Bronchial epithelial cell (primary cell): ENCODE results near the gene CIROP. TPM values are rescaled to one million over a fixed set of nuclear protein-coding genes. Genes with fewer than 3 reads are reported as not detected.
A peak's percentile ranks its signal among the peaks of the same experiment; 100 is the strongest.

Experiments used
- DNase-seq: peaks from one replicate; pipeline ENCODE4 v3.0.0-alpha.2; 2010; ENCODE audit warnings: low read depth
- FAIRE-seq: peaks from 2 replicates; lab custom pipeline; 2011; peaks lifted over from hg19 to GRCh38; lab: Jason Lieb, UNC
- H3K27me3 ChIP-seq: 2 replicates; pipeline ENCODE4 v1.5.1; 2011; ENCODE audit warnings: low read length; ENCODE audit not compliant: control insufficient read depth, insufficient read depth
- H3K36me3 ChIP-seq: 2 replicates; pipeline ENCODE4 v1.5.1; 2011; ENCODE audit warnings: low read length; ENCODE audit not compliant: control insufficient read depth, insufficient read depth
- H3K4me3 ChIP-seq: 2 replicates; pipeline ENCODE4 v1.5.1; 2011; ENCODE audit warnings: mild to moderate bottlenecking, low read depth, low read length, control low read depth
- total RNA-seq: library from RNA; depleted of rRNA; stranded (reverse); fragments of >200 nt; gene quantifications from 2 replicates; pipeline ENCODE4 v1.2.1, GENCODE V29; 2014
- TF ChIP-seq, protein P1 (sequence below): IDR thresholded peaks from 2 replicates; pipeline ENCODE4 v1.5.1; 2011; ENCODE audit warnings: mild to moderate bottlenecking, moderate library complexity, low read length, control low read depth, inconsistent platforms; ENCODE audit not compliant: insufficient read depth, severe bottlenecking

The CIROP gene
- total RNA-seq, 1 donor from 2014 or later, result not detected

DNA sequence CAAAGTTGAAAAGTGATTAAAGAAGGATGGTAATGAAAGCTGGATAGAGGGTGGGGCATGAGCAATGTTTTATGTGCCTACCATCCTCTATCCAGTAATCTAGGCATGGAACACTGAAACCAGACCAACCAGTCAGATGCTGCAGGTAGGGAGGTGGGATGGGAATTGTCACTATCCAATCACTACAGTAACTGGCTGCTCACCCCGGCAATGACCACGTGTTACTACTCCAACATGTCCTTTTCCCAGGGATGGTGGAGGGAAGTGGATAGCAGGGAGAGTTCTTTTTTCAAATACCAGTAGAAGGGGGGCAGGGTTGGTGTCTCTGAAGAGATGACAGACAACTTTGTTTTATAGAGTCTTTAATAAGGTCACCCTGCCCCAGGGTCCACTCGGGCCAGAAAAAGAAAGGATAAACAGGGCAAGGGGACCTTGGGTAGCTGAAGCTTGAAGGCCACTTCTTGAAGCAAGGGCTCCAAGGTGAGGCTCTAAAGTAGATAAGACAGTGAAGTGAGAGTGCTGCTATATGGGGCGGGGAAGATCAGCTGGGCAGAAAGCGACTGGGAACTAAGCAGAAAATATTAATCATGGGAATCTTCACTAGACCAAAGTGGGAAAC, 32.8 kb downstream of the CIROP start:
- peak overlapping the region; percentile 67 for H3K4me3 ChIP-seq
- FAIRE-seq, result no peak
- TF ChIP-seq, protein P1, sequence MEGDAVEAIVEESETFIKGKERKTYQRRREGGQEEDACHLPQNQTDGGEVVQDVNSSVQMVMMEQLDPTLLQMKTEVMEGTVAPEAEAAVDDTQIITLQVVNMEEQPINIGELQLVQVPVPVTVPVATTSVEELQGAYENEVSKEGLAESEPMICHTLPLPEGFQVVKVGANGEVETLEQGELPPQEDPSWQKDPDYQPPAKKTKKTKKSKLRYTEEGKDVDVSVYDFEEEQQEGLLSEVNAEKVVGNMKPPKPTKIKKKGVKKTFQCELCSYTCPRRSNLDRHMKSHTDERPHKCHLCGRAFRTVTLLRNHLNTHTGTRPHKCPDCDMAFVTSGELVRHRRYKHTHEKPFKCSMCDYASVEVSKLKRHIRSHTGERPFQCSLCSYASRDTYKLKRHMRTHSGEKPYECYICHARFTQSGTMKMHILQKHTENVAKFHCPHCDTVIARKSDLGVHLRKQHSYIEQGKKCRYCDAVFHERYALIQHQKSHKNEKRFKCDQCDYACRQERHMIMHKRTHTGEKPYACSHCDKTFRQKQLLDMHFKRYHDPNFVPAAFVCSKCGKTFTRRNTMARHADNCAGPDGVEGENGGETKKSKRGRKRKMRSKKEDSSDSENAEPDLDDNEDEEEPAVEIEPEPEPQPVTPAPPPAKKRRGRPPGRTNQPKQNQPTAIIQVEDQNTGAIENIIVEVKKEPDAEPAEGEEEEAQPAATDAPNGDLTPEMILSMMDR, result no peak

GRCh38 chr14:23071244-23071920, 33.4 kb downstream of the CIROP start:
- H3K27me3 ChIP-seq, result no peaks in the 10 kb centered on the region
- no peak for FAIRE-seq
- peak overlapping the region; percentile 67 for H3K4me3 ChIP-seq
- DNase-seq, result peak; percentile 84
- TF ChIP-seq, protein P1, result no peak
- H3K36me3 ChIP-seq, result peaks cover 24% of the 10 kb centered on the region

More for the DNA sequence above, 32.8 kb downstream of the CIROP start:
- H3K27me3 ChIP-seq, result no peaks in the 10 kb centered on the region
- H3K36me3 ChIP-seq, result peaks cover 23% of the 10 kb centered on the region
- peak; percentile 66 for DNase-seq

- Histone ChIP-seq H3K4me3 (peak overlapping the region; percentile 67), H3K36me3 (peaks cover 21% of the 10 kb centered on the region), H3K27me3 (no peaks in the 10 kb centered on the region)
Measured at GRCh38 chr14:23070262-23071129, 34.3 kb downstream of the CIROP start.

DNA sequence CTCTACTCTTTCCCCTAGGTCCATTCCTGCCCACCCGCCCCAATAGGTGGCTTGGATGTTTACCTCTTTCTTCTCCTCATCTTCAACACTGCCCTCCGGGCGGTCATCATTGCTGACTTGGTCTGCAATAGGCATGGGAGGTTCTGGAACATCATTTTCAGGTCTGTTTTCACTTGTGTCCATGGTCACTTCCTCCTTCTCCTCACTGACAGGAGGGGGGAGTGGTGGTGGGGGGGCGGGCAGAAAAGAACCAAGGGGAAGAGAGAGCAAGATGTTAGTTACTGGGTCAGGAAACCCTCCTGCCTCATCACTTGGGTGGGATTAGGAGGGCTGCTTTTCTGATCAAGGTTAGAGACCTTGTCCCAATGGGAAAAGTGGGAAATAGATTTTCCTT, 35.4 kb downstream of the CIROP start:
- TF ChIP-seq, protein P1, result no peak
- FAIRE-seq (no peak), DNase-seq (no peak)
- H3K27me3 ChIP-seq, result no peaks in the 10 kb centered on the region
- no peak overlapping the region for H3K4me3 ChIP-seq
- H3K36me3 ChIP-seq, result peaks cover 21% of the 10 kb centered on the region

More at GRCh38 chr14:23070262-23071129, 34.3 kb downstream of the CIROP start:
- FAIRE-seq, result no peak
- TF ChIP-seq, protein P1, result no peak
- DNase-seq, result no peak

DNA sequence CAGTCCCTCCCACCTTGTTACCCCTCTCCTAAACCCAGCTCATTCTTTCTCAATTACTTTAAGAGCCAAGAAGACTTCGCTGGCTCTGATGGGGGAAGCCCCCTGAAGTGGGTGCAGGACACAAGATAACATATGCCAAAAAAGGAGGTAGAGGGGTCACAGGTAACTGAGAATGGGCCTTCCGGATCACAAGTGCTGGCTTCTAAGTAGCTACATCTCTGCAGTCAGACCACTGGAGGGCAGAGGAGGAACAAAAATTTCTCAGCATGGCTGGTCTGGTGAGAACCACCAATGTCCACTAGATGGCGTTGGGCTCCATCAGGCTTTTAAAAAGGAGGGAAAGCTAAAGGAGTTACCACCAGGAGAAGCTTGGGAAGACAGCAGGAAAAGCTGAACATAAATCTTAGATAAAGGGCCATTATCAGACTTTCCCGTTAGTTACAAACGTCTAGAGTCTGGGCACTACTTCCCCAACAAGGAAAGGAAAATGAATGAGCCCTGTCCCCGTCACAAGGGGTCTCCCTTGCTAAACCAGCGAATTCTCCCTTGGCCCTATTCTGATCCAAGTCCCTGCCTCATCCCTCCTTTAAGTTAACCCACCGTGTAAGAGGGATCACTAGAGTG, 35.9 kb downstream of the CIROP start:
- FAIRE-seq (no peak), DNase-seq (peak; percentile 90)
- peaks cover 26% of the 10 kb centered on the region for H3K36me3 ChIP-seq
- TF ChIP-seq, protein P1, result peak; percentile 95
- no peaks in the 10 kb centered on the region for H3K27me3 ChIP-seq
- H3K4me3 ChIP-seq, result no peak overlapping the region
